H9 (cell line): ENCODE data around the gene STIMATE. TPM values are rescaled to one million over a fixed set of nuclear protein-coding genes. Genes with fewer than 3 reads are reported as not detected.

Experiments
- DNase-seq: peaks from one replicate; pipeline ENCODE4 v3.0.0-alpha.2; 2017
- H2AFZ ChIP-seq: one replicate; pipeline ENCODE4 v1.6.1; 2013; ENCODE audit warnings: mild to moderate bottlenecking, low read length, control low read depth, moderate library complexity
- H2AK5ac ChIP-seq: 2 replicates; pipeline ENCODE4 v1.6.1; 2013; ENCODE audit warnings: low read length, control low read depth, mixed read lengths; ENCODE audit not compliant: insufficient read length
- H2BK120ac ChIP-seq: one replicate; pipeline ENCODE4 v1.6.1; 2013; ENCODE audit warnings: low read depth, mild to moderate bottlenecking, low read length, control low read depth, inconsistent platforms; ENCODE audit not compliant: poor library complexity, severe bottlenecking
- H2BK12ac ChIP-seq: 2 replicates; pipeline ENCODE4 v1.6.1; 2013; ENCODE audit warnings: low read length, control low read depth, mixed read lengths, low read depth; ENCODE audit not compliant: insufficient read length
- H2BK15ac ChIP-seq: 2 replicates; pipeline ENCODE4 v1.6.1; 2013; ENCODE audit warnings: low read depth, low read length, control low read depth
- H2BK20ac ChIP-seq: one replicate; pipeline ENCODE4 v1.6.1; 2013; ENCODE audit warnings: low read depth, mild to moderate bottlenecking, low read length, control low read depth, inconsistent platforms; ENCODE audit not compliant: poor library complexity, severe bottlenecking
- H2BK5ac ChIP-seq: 2 replicates; pipeline ENCODE4 v1.6.1; 2013; ENCODE audit warnings: low read length, control low read depth, mixed read lengths; ENCODE audit not compliant: insufficient read length
- H3K14ac ChIP-seq: 2 replicates; pipeline ENCODE4 v1.6.1; 2013; ENCODE audit warnings: low read length, control low read depth; ENCODE audit not compliant: insufficient read depth
- H3K18ac ChIP-seq: 2 replicates; pipeline ENCODE4 v1.6.1; 2013; ENCODE audit warnings: low read depth, mild to moderate bottlenecking, mixed read lengths, low read length, control low read depth; ENCODE audit not compliant: insufficient read length
- H3K23ac ChIP-seq: 2 replicates; pipeline ENCODE4 v1.6.1; 2013; ENCODE audit warnings: low read length, control low read depth, mixed read lengths, low read depth; ENCODE audit not compliant: insufficient read length
- H3K23me2 ChIP-seq: 2 replicates; pipeline ENCODE4 v1.6.1; 2013; ENCODE audit warnings: low read depth, mild to moderate bottlenecking, mixed read lengths, low read length, control low read depth; ENCODE audit not compliant: insufficient read length, poor library complexity, severe bottlenecking
- H3K27ac ChIP-seq: 2 replicates; pipeline ENCODE4 v1.5.1; 2013; ENCODE audit warnings: low read length, control low read depth, mixed read lengths, low read depth; ENCODE audit not compliant: insufficient read length
- H3K27me3 ChIP-seq: 2 replicates; pipeline ENCODE4 v1.6.1; 2013; ENCODE audit warnings: low read length, control low read depth, inconsistent platforms; ENCODE audit not compliant: insufficient read depth
- H3K4ac ChIP-seq: 2 replicates; pipeline ENCODE4 v1.6.1; 2013; ENCODE audit warnings: low read depth, mild to moderate bottlenecking, control low read depth, inconsistent platforms, low read length, moderate library complexity
- H3K4me1 ChIP-seq: 2 replicates; pipeline ENCODE4 v1.6.1; 2013; ENCODE audit warnings: low read length, control low read depth, inconsistent platforms; ENCODE audit not compliant: insufficient read depth
- H3K4me2 ChIP-seq: 2 replicates; pipeline ENCODE4 v1.6.1; 2013; ENCODE audit warnings: low read length, control low read depth, mixed read lengths; ENCODE audit not compliant: insufficient read length, insufficient read depth
- H3K56ac ChIP-seq: 2 replicates; pipeline ENCODE4 v1.6.1; 2013; ENCODE audit warnings: low read depth, mild to moderate bottlenecking, mixed read lengths, low read length, control low read depth; ENCODE audit not compliant: insufficient read length
- H3K79me1 ChIP-seq: 2 replicates; pipeline ENCODE4 v1.6.1; 2013; ENCODE audit warnings: low read depth, mild to moderate bottlenecking, moderate library complexity, low read length, control low read depth, inconsistent platforms; ENCODE audit not compliant: insufficient read depth, poor library complexity, severe bottlenecking
- H3K79me2 ChIP-seq: 2 replicates; pipeline ENCODE4 v1.6.1; 2013; ENCODE audit warnings: low read length, control low read depth, inconsistent platforms; ENCODE audit not compliant: insufficient read depth
- H3K9ac ChIP-seq: 2 replicates; pipeline ENCODE4 v1.6.1; 2013; ENCODE audit warnings: low read length, control low read depth, mixed read lengths; ENCODE audit not compliant: insufficient read length; ENCODE audit errors: extremely low read depth
- H3K9me3 ChIP-seq: one replicate; pipeline ENCODE4 v1.6.1; 2013; ENCODE audit warnings: low read depth, low read length, inconsistent platforms; ENCODE audit not compliant: control insufficient read depth
- H3T11ph ChIP-seq: one replicate; pipeline ENCODE4 v1.6.1; 2013; ENCODE audit warnings: mild to moderate bottlenecking, low read length, control low read depth, inconsistent platforms
- H4K20me1 ChIP-seq: one replicate; pipeline ENCODE4 v1.6.1; 2013; ENCODE audit not compliant: control insufficient read depth, insufficient read length, insufficient read depth
- H4K5ac ChIP-seq: 2 replicates; pipeline ENCODE4 v1.6.1; 2013; ENCODE audit warnings: low read depth, mild to moderate bottlenecking, mixed read lengths, low read length, control low read depth; ENCODE audit not compliant: insufficient read length
- H4K8ac ChIP-seq: replicated peaks from 2 replicates; pipeline ENCODE4 v1.6.1; 2013; ENCODE audit warnings: low read length, control low read depth, mixed read lengths, low read depth; ENCODE audit not compliant: insufficient read length
- H4K91ac ChIP-seq: 2 replicates; pipeline ENCODE4 v1.6.1; 2013; ENCODE audit warnings: low read depth, mild to moderate bottlenecking, moderate library complexity, mixed read lengths, low read length, control low read depth; ENCODE audit not compliant: insufficient read length
- H3K27ac Mint-ChIP-seq, 3 experiments: 2 replicates in 2 of 3; 3 replicates in 1 of 3; pipeline ENCODE4 v1.8.0; 2020 to 2021; ENCODE audit warnings: mixed read lengths in 3 of 3, mild to moderate bottlenecking in 1 of 3, moderate library complexity in 1 of 3
- H3K27me3 Mint-ChIP-seq: 2 replicates; pipeline ENCODE4 v1.8.0; 2021; ENCODE audit warnings: low read depth, mild to moderate bottlenecking, moderate library complexity, mixed read lengths
- H3K36me3 Mint-ChIP-seq, 3 experiments: 2 replicates in 2 of 3; 3 replicates in 1 of 3; pipeline ENCODE4 v1.8.0; 2020 to 2021; ENCODE audit warnings: low read depth in 3 of 3, mixed read lengths in 3 of 3; ENCODE audit not compliant: insufficient read depth in 1 of 3
- H3K4me1 Mint-ChIP-seq, 2 experiments: 2 replicates each; pipeline ENCODE4 v1.8.0; 2020; ENCODE audit warnings: mixed read lengths in 2 of 2
- H3K4me3 Mint-ChIP-seq, 2 experiments: 2 replicates in 1 of 2; 3 replicates in 1 of 2; pipeline ENCODE4 v1.8.0; 2020 to 2021; ENCODE audit warnings: mild to moderate bottlenecking in 2 of 2, mixed read lengths in 2 of 2, moderate library complexity in 1 of 2
- H3K9me3 Mint-ChIP-seq, 2 experiments: 2 replicates in 1 of 2; 3 replicates in 1 of 2; pipeline ENCODE4 v1.8.0; 2020; ENCODE audit warnings: mild to moderate bottlenecking in 2 of 2, mixed read lengths in 2 of 2, moderate library complexity in 1 of 2
- WGBS: extraction: QIAGEN DNeasy Blood & Tissue Kit; methylation state at CpG from one replicate; pipeline ENCODE4 v1.1.7; 2013; ENCODE audit warnings: missing lambda C conversion rate, low lambda C conversion rate, mixed read lengths; ENCODE audit not compliant: insufficient read length; ENCODE audit errors: extremely low coverage; 5-methylcytosine and 5-hydroxymethylcytosine counted together
- total RNA-seq: library from RNA; stranded (reverse); gene quantifications from 2 replicates; pipeline ENCODE4 v1.2.1, GENCODE V29; 2021
- TF ChIP-seq, protein P1 (sequence below): fragments of 200-600 bp; sonication (generic); conservative IDR thresholded peaks from 3 replicates; pipeline ENCODE4 v1.8.0; 2021; ENCODE audit warnings: antibody characterized with exemption, mild to moderate bottlenecking

Gene STIMATE
- total RNA-seq, 1 experiment from 2014 or later, result 25.6 TPM

DNA sequence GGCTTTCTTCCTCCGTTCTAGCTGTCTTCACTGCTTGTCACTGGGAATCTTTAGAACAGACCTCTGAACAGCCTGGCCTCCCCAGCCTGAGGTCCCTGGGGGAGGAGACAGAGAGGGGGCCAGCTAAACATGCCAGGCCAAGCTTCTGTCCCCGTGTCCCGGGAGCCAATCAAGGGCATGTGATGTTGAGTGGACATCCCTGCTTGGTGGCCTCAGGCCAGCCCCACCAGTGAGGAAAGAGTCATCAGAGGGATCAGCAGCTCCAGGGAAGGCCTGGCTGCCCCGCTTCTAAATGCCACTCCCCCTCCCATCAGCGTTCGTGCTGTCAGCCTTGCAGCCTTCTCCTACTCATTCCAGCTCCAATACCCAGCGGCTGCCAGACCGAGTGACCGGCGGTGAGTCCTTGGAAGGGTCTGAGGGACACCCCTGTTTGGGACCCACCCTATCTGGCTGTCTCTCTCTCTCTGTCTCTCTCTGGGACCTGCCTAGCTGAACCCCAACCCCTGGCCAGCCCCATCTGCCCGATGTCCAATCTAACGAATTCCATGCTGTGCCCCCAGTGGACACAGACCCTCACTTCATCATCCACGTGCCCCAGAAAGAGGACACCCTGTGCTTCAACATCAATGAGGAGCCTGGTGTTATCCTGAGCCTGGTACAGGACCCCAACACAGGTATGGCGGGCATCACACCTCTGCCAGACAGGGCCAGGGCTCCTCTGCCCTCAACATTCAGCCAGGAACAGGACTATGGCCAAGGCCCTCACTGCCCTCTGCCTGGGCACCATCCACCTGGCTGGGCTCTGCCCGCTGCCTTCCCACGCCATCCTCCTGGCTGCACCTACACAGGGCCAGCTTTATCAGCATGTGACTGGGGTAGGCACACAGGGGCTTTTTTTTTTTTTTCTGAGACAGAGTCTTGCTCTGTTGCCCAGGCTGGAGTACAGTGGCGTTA, 109.4 kb downstream of the STIMATE start:
- TF ChIP-seq, protein P1, sequence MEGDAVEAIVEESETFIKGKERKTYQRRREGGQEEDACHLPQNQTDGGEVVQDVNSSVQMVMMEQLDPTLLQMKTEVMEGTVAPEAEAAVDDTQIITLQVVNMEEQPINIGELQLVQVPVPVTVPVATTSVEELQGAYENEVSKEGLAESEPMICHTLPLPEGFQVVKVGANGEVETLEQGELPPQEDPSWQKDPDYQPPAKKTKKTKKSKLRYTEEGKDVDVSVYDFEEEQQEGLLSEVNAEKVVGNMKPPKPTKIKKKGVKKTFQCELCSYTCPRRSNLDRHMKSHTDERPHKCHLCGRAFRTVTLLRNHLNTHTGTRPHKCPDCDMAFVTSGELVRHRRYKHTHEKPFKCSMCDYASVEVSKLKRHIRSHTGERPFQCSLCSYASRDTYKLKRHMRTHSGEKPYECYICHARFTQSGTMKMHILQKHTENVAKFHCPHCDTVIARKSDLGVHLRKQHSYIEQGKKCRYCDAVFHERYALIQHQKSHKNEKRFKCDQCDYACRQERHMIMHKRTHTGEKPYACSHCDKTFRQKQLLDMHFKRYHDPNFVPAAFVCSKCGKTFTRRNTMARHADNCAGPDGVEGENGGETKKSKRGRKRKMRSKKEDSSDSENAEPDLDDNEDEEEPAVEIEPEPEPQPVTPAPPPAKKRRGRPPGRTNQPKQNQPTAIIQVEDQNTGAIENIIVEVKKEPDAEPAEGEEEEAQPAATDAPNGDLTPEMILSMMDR, result no peak; the same call in 2 of the 3 replicates
- no peak for DNase-seq
- Mint-ChIP-seq H3K36me3 (no peaks in the 10 kb centered on the region; a peak in 2 of 7 replicates), H3K4me1 (no peaks in the 10 kb centered on the region), H3K27me3 (peaks cover 2% of the 10 kb centered on the region), H3K9me3 (no peaks in the 10 kb centered on the region; a peak in 1 of 5 replicates), H3K4me3 (no peak overlapping the region), H3K27ac (no peak overlapping the region; a peak in 1 of 7 replicates)
- Histone ChIP-seq H3K27ac (no peak overlapping the region), H2BK20ac (no peak overlapping the region), H3K9me3 (no peaks in the 10 kb centered on the region), H3K4me2 (no peak overlapping the region), H2BK120ac (no peak overlapping the region), H3K14ac (no peak overlapping the region), H2BK15ac (no peak overlapping the region), H2AK5ac (no peak overlapping the region), H4K5ac (no peak overlapping the region), H3T11ph (no peak overlapping the region), H3K79me2 (no peaks in the 10 kb centered on the region), H3K27me3 (no peaks in the 10 kb centered on the region), H2BK12ac (no peak overlapping the region), H2BK5ac (no peak overlapping the region), H3K79me1 (no peaks in the 10 kb centered on the region), H3K4ac (no peak overlapping the region), H4K20me1 (no peaks in the 10 kb centered on the region), H4K91ac (no peak overlapping the region), H3K23me2 (no peaks in the 10 kb centered on the region), H3K4me1 (no peaks in the 10 kb centered on the region), H3K56ac (no peak overlapping the region), H4K8ac (no peak overlapping the region), H2AFZ (no peak overlapping the region), H3K23ac (no peak overlapping the region), H3K9ac (no peak overlapping the region), H3K18ac (no peak overlapping the region)
- no CpG with 5 or more reads among the region's 17 CpGs for WGBS
